RWPE2 (cell line): ENCODE data around the gene MMS22L.

Experiments
- ATAC-seq: fragments of 200-7000 bp; cut with Tn5 transposase; 3 replicates; pipeline ENCODE4 v1.9.1; 2021; ENCODE audit warnings: low read depth
- DNase-seq: peaks from one replicate; pipeline ENCODE4 v3.0.0-alpha.2; 2020; ENCODE audit warnings: low spot score
- H3K27ac ChIP-seq: fragments of 450-650 bp; 2 replicates; pipeline ENCODE4 v1.5.1; 2017; ENCODE audit warnings: mild to moderate bottlenecking; ENCODE audit not compliant: poor library complexity, severe bottlenecking
- H3K27me3 ChIP-seq: fragments of 250-450 bp; sonication (Bioruptor Pico); 2 replicates; pipeline ENCODE4 v1.5.1; 2021; ENCODE audit warnings: mild to moderate bottlenecking, moderate library complexity; ENCODE audit not compliant: insufficient read depth, poor library complexity, severe bottlenecking
- H3K36me3 ChIP-seq: fragments of 250-450 bp; sonication (Bioruptor Pico); 2 replicates; pipeline ENCODE4 v1.5.1; 2020; ENCODE audit warnings: low read depth, mild to moderate bottlenecking, moderate library complexity
- H3K4me1 ChIP-seq: fragments of 250-450 bp; sonication (Bioruptor Pico); 2 replicates; pipeline ENCODE4 v1.5.1; 2021; ENCODE audit warnings: mild to moderate bottlenecking, moderate library complexity; ENCODE audit not compliant: insufficient read depth, poor library complexity, severe bottlenecking
- H3K4me3 ChIP-seq: fragments of 250-450 bp; sonication (Bioruptor Pico); 2 replicates; pipeline ENCODE4 v1.5.1; 2021; ENCODE audit warnings: mild to moderate bottlenecking, moderate library complexity; ENCODE audit not compliant: severe bottlenecking
- H3K9me3 ChIP-seq: fragments of 250-450 bp; sonication (Bioruptor Pico); 2 replicates; pipeline ENCODE4 v1.5.1; 2021; ENCODE audit warnings: mild to moderate bottlenecking, moderate library complexity; ENCODE audit not compliant: severe bottlenecking
- CTCF ChIP-seq: fragments of 450-650 bp; IDR thresholded peaks from one replicate; pipeline ENCODE4 v1.5.1; 2017; ENCODE audit warnings: mild to moderate bottlenecking, moderate library complexity; ENCODE audit not compliant: poor library complexity, severe bottlenecking

The MMS22L gene

GRCh38 chr6:97113170-97113569 is 169.8 kb downstream of the MMS22L start:
- no peak for TF ChIP-seq CTCF
- Histone ChIP-seq H3K9me3 (no peaks in the 10 kb centered on the region), H3K4me3 (no peak overlapping the region), H3K4me1 (no peaks in the 10 kb centered on the region), H3K27me3 (peaks cover 4% of the 10 kb centered on the region), H3K36me3 (no peaks in the 10 kb centered on the region; the same call in 1 of the 2 replicates), H3K27ac (no peak overlapping the region)
- DNase-seq: no peak
- no peak for ATAC-seq

GRCh38 chr6:97111243-97111642 is 171.8 kb downstream of the MMS22L start:
- DNase-seq (no peak), ATAC-seq (no peak)
- no peaks in the 10 kb centered on the region for H3K9me3 ChIP-seq
- no peaks in the 10 kb centered on the region for H3K36me3 ChIP-seq
- no peak overlapping the region for H3K27ac ChIP-seq
- H3K4me1 ChIP-seq: no peaks in the 10 kb centered on the region
- no peak for TF ChIP-seq CTCF
- peaks cover 4% of the 10 kb centered on the region for H3K27me3 ChIP-seq
- H3K4me3 ChIP-seq: no peak overlapping the region

- Histone ChIP-seq H3K36me3 (no peaks in the 10 kb centered on the region), H3K27me3 (peaks cover 4% of the 10 kb centered on the region)
- no peak for TF ChIP-seq CTCF
Measured at GRCh38 chr6:97110626-97111025, 172.4 kb downstream of the MMS22L start.

GRCh38 chr6:97110149-97110548 is 172.9 kb downstream of the MMS22L start:
- Histone ChIP-seq H3K27ac (no peak overlapping the region), H3K36me3 (no peaks in the 10 kb centered on the region), H3K4me3 (no peak overlapping the region), H3K4me1 (no peaks in the 10 kb centered on the region), H3K9me3 (no peaks in the 10 kb centered on the region), H3K27me3 (peaks cover 4% of the 10 kb centered on the region)
- DNase-seq: no peak
- no peak for ATAC-seq
- no peak for TF ChIP-seq CTCF

More at GRCh38 chr6:97110626-97111025, 172.4 kb downstream of the MMS22L start:
- H3K4me1 ChIP-seq: no peaks in the 10 kb centered on the region
- no peaks in the 10 kb centered on the region for H3K9me3 ChIP-seq
- DNase-seq (no peak), ATAC-seq (no peak)
- no peak overlapping the region for H3K27ac ChIP-seq
- no peak overlapping the region for H3K4me3 ChIP-seq

- H3K4me3 ChIP-seq: no peak overlapping the region
Measured at GRCh38 chr6:97109444-97109843, 173.6 kb downstream of the MMS22L start.

More at GRCh38 chr6:97109444-97109843, 173.6 kb downstream of the MMS22L start:
- H3K27ac ChIP-seq: no peak overlapping the region
- no peaks in the 10 kb centered on the region for H3K4me1 ChIP-seq
- H3K9me3 ChIP-seq: no peaks in the 10 kb centered on the region
- no peak for TF ChIP-seq CTCF
- peaks cover 4% of the 10 kb centered on the region for H3K27me3 ChIP-seq
- H3K36me3 ChIP-seq: no peaks in the 10 kb centered on the region
- DNase-seq (no peak), ATAC-seq (no peak)
